ENCODE measurements around the gene ULBP1.

DNA sequence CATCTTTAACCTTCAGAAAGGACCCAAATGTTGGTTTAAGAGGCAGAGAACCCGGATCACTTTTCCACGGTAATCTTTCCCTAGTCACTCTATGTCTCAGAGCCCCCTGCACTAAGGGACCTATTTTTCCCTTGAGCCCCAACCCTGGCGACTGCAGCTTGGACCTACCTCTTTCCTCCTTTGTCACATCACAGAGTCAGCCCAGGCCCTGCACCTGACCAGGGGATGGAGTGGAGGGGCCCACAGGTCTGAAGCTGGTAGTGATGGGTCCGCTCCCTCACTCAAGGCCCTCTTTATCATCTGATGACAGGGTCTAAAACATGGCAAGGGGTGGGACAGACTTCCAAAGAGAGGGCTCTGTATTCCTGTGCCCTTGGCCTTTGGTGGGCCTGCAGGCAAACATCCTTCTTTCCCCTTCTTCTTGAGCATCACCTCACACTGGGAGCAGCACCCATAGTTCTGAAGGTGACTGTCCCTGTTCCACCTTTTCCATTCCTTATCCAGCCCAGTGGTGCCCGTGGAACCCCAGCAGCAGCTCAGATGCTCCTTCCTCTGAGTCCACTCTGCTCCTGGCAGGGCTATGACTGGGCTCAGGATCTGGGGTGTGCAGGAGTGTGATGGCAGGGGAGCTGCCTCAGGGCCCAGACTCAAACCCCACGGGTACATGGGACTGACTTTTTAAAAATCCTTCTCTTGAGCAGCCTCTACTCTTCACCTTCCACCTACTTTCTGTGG lies 55.3 kb downstream of the ULBP1 start:
- TF ChIP-seq CTCF (IDR thresholded peaks at IDR 0.05) (no peak), POLR2A (IDR thresholded peaks at IDR 0.05) (no peak)

Data from thyroid gland (tissue), 4 donors.